ENCODE results near the gene CRISPLD2.
A peak's percentile ranks its signal among the peaks of the same experiment; 100 is the strongest.

CRISPLD2 gene

DNA sequence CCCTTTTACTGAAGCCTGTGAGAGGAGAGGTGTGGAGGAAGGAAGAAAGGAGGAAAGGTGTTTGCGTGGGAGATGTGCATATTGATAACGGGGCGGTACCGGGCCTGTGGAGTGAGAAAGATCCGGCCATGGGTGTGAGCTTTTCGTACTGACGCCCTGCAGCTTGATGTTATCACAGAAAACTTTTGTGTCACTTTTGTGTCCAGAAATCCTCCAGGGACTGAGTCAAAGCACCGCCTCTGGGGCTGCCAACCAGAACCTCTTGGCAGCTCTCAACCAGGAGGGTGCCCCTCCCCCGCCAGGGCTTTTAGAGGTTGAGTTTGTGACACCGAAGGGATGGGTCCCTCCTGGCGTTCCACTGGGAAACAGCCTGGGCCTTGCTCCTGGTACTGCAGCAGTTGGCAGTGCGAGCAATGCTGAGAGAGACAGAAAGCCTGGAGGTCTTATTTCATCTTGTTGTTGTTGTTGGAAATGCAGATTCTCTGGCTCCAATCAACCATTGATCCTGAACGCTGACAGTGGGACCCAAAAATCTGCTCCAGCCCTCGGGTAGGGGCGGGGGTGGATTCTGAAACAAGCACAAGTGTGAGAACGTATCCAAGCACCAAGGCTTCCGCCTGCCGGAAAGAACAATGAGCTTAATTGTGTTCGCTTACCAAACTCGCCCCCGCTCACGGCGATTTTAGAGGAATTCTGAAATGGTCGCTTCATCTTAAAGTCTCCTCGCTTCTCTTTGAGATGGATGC lies 65.0 kb downstream of the CRISPLD2 start:
- no peak for DNase-seq (ENCODE audit: low read depth)

- DNase-seq (ENCODE audit: low read depth), result no peak
Observed at GRCh38 chr16:84885342-84885910, 65.6 kb downstream of the CRISPLD2 start.

GRCh38 chr16:84886497-84887090 lies 66.8 kb downstream of the CRISPLD2 start:
- DNase-seq (ENCODE audit: low read depth), result no peak

GRCh38 chr16:84887207-84887606 lies 67.4 kb downstream of the CRISPLD2 start:
- DNase-seq (ENCODE audit: low read depth), result no peak

- DNase-seq (ENCODE audit: low read depth), result peak; percentile 78
Observed at GRCh38 chr16:84888450-84888849, 68.7 kb downstream of the CRISPLD2 start.

DNA sequence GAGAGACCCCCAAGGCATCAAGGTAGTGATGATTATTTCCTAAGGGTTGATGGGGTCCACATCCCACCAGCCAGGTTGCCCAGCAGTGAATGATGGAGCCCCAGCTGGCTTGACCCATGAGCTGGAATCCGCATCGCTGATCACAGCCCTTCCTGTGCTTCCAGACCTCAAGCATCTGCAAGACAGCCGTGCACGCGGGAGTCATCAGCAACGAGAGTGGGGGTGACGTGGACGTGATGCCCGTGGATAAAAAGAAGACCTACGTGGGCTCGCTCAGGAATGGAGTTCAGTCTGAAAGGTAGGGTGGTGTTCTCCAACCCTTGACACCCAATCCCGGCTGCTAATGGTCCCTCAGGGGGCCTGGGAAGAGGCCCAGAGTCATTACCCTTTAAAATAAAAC lies 69.3 kb downstream of the CRISPLD2 start:
- peak; percentile 66 for DNase-seq (ENCODE audit: low read depth)

DNA sequence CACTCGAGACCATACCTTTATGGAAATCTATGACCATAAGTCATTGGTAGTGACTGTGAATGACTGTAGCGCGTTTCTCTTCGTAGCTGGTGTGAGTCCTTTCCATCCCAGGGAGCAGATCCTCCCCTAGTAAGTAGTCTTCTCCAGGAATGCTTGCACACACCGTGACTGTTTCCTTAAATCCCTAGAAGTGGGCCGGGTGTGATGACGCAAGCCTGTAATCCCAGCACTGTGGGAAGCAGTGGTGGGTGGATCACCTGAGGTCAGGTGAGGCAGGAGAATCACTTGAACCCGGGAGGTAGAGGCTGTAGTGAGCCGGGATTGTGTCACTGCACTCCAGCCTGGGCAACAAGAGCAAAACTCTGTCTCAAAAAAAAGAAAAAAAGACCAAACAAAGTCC lies 70.6 kb downstream of the CRISPLD2 start:
- no peak for DNase-seq (ENCODE audit: low read depth)

GRCh38 chr16:84891149-84891795 lies 71.5 kb downstream of the CRISPLD2 start:
- DNase-seq (ENCODE audit: low read depth), result no peak

GRCh38 chr16:84892097-84892496 lies 72.3 kb downstream of the CRISPLD2 start:
- DNase-seq (ENCODE audit: low read depth), result no peak

DNA sequence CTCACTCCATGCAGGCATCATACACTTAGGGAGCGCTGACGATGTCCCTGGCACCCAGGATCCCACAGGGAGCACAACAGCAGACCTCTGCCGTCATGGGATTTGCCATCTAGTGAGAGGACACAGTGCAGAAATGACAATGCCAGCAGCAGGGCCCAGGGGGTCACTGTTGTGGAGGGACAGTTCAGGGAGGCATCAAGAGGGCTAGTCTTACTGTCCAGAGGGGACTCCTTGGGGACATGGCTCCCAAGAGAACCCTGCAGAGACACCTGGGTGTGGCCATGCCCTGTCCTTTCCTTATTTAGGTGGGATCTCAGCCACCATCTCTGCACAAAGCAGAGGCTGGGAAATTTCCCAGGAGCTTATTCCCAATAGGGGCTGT lies 73.7 kb downstream of the CRISPLD2 start:
- no peak for DNase-seq (ENCODE audit: low read depth)

DNA sequence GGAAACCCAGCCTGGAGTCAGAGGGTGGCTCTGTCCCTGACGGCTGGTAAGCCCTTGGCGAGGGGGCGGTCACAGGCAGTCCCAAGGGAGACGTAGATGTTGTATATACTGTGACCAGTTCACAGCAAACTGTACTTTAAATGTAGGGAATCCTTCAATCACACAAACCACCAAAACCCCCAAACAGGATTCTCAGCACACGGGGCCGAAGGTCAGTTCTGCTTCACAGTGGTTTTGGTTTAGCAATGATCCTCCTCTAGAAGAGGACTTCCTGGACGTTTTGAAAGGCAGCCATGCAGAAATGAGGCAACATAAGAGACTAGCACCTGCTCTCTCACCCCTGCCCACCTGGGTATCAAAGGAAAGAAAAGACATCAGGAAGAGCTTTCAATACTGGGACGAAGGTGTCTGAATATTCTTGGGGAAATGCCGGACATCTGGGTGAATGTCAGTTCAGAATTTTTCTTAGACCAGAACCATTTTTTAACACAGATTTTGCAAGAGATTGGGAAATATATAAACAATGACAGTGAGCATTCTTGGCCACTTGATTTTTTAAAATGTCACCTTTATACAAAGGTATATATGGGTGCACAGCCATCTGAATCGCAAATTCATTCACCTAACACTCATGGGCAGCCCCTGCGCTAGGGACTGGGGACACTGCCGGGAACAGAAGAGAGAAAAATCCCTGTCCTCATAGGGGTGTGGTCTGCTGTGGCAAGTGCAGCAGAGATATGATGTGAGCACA lies 74.2 kb downstream of the CRISPLD2 start:
- DNase-seq (ENCODE audit: low read depth), result no peak

DNA sequence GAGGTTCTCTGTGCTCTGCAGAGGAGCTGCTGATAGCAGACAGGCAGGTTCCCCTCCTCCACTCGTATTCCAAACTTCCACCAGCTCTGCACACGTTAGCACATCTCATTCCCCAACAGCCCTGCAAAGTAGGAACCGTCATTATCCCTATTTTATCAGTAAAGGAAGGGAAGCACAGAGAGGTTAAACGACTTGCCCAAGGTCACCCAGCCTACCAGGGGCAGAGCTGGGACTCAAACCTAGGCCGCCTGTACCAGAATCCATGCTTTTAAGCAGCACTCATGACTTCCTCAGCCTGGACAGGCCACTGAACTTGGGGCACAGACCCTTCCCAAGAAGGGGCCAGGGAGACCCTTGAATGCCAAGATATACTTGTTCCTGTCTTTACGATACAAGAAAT lies 75.2 kb downstream of the CRISPLD2 start:
- no peak for DNase-seq (ENCODE audit: low read depth)

- DNase-seq (ENCODE audit: low read depth), result no peak
Observed at GRCh38 chr16:84896847-84897246, 77.1 kb downstream of the CRISPLD2 start.

GRCh38 chr16:84897911-84898377 lies 78.2 kb downstream of the CRISPLD2 start:
- DNase-seq (ENCODE audit: low read depth), result no peak

GRCh38 chr16:84898447-84898846 lies 78.7 kb downstream of the CRISPLD2 start:
- no peak for DNase-seq (ENCODE audit: low read depth)

DNA sequence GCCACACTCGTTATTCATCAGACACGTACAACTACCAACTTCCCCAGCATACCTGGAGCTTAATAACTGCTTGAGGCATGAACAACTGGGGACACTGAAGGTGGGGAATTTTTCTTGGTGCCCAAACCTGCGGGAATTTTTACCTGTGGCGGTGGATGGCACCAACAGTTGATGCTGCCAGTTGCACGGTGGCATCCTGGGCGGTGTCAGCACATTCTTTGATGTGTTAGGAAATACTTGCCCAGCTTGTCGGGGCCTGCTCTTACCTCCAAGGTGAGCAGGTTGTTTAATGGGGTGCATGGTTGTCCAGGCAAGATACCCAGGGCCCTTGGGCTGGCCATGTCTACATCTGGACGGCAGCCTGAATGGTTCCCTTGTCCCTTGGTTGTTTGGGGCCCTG lies 79.6 kb downstream of the CRISPLD2 start:
- no peak for DNase-seq (ENCODE audit: low read depth)

DNA sequence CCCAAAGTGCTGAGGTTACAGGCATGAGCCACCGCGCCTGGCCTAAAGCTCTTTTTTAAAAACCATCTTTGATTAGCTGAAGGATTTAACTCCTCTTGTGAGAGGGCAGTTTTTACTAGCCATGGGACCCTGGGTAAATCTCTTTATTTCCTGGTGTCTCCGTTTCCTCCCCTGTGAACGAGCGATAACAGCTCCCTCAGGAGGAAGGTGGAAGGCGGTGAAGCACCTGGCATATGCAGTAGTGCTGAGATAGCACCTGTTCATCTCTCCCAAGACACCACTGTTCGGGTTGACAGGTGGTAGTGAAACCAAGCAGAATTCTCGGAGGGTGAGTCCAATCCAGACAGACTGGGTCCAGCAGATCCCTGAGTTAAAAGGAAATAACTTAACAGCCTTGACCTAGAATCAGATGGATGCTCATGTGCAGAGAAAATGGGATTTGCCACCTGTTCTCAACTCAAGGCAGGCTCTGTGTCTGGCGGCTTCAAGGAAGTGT lies 86.2 kb downstream of the CRISPLD2 start:
- DNase-seq (ENCODE audit: low read depth), result no peak

DNA sequence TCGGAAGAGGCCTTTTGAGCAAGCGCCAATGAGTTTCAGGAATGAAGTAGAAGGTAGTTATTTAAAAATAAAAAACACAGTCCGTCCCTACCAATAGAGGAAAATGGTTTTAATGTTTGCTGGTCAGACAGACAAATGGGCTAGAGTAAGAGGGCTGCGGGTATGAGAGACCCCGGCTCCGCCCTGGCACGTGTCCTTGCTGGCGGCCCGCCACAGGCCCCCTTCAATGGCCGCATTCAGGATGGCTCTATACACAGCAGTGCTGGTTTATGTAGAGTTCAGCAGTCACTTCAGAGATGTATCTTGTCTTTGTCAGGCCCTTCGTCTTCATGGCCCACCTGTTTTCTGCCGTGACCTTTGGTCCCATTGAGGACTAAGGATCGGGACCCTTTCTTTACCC lies 87.3 kb downstream of the CRISPLD2 start:
- DNase-seq (ENCODE audit: low read depth), result no peak

DNA sequence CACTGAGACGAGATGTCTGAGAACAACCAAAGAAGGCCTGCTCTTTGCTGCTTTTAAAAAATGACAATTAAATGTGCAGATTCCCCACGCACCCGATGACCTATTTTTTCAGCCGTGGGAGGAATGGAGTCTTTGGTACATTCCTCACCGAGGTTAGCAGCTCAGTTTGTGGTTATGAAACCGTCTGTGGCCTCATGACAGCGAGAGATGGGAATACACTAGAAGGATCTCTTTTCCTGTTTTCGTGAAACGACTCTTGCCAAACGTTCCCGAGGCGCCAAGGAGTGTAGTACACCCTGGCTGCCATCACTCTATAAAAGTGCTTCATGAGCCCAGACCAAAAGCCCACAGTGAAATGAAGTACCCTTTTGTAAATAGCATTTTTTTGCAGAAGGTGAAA lies 87.8 kb downstream of the CRISPLD2 start:
- peak; percentile 73 for DNase-seq (ENCODE audit: low read depth)

DNA sequence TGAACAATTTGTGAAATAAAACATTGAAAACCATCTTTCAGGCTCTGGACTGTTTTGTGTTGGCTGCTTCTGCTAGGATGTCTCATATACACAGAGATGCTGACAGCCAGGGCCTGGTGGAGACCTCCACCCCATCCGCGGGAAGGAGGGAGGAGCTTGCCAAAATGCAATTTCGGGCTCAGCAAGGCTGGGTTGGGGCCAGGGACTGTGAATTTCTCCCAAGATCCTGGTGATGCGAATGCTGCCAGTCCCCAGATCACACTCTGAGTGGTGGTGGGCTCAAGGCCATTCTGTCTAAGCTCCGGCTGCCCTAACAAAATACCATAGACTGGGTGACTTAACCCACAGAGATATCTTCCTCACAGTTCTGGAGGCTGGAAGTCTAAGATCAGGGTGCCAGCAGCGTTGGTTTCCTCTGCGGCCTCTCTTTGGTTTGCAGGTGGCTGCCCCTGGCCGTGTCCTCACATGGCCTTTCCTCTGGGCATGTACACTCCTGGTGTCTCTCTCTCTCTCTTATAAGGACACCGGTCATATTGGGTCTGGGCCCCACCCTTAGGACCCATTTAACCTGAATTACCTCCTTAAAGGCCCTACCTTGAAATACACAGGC lies 89.8 kb downstream of the CRISPLD2 start:
- no peak for DNase-seq (ENCODE audit: low read depth)

DNA sequence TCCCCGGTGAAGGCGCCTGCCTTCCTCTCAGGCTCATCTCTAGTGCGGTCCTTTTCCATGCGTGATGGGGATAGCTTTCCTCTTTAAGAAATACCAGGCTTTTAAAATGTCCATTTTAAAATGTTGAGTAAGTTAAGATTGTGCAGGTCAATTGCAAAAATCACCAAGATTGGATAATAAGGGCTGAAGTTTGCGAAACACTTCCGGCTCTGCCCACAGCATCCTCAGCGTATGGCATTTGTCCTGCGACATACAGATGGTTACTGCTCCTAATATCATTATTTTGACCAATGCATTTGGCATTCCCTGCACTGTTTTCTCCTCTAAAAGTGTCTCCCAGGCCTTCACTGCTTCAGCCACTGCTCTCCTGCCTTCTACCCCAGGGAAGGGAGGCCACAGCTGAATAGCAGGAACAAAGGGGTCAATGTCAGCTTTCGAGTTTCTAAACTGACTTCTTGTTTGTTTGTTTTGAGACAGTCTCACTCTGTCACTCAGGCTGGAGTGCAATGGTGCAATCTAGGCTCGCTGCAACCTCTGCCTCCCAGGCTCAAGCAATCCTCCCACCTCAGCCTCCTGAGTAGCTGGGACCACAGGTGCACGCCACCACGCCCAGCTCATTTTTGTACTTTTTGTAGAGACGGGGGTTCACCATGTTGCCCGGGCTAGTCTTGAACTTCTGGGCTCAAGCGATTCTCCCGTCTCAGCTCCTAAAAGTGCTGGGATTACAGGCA lies 91.9 kb downstream of the CRISPLD2 start:
- peak; percentile 36 for DNase-seq (ENCODE audit: low read depth)
